SK-N-MC (cell line): Measurements from ENCODE around the gene RASSF8.

Experiments used
- DNase-seq: peaks from one replicate; pipeline ENCODE4 v3.0.0-alpha.2; 2011; ENCODE audit warnings: low read depth, low spot score
- H3K27ac ChIP-seq: fragments of 200-600 bp; sonication (generic); 2 replicates; pipeline ENCODE4 v1.5.1; 2016; ENCODE audit warnings: mixed run types
- H3K36me3 ChIP-seq: fragments of 200-600 bp; sonication (generic); 2 replicates; pipeline ENCODE4 v1.6.1; 2017; ENCODE audit warnings: antibody characterized with exemption, low read length, mixed read lengths; ENCODE audit not compliant: insufficient read depth
- H3K4me3 ChIP-seq: fragments of 200-600 bp; sonication (generic); 2 replicates; pipeline ENCODE4 v1.5.1; 2016
- H3K9ac ChIP-seq: fragments of 200-600 bp; sonication (generic); 2 replicates; pipeline ENCODE4 v1.8.0; 2017; ENCODE audit warnings: mixed run types, mixed read lengths; ENCODE audit not compliant: insufficient read length
- H3K9me3 ChIP-seq: fragments of 200-600 bp; sonication (generic); 2 replicates; pipeline ENCODE4 v1.6.1; 2017; ENCODE audit warnings: low read depth, mild to moderate bottlenecking, antibody characterized with exemption, low read length, moderate library complexity, mixed read lengths
- EZH2 ChIP-seq: fragments of 200-600 bp; sonication (generic); IDR thresholded peaks from one replicate; pipeline ENCODE4 v1.6.1; 2017; ENCODE audit warnings: antibody characterized with exemption
- FOXP2 ChIP-seq: optimal IDR thresholded peaks from 2 replicates; pipeline ENCODE3; 2011; ENCODE audit warnings: mild to moderate bottlenecking, moderate library complexity; ENCODE audit not compliant: insufficient read depth; ENCODE audit errors: extremely low read length, control extremely low read depth
- POLR2AphosphoS5 ChIP-seq: IDR thresholded peaks from 2 replicates; pipeline ENCODE4 v1.6.1; 2012; ENCODE audit warnings: mild to moderate bottlenecking, low read depth, low read length, borderline replicate concordance

The RASSF8 gene

GRCh38 chr12:25993901-25994651, 35.6 kb downstream of the RASSF8 start:
- DNase-seq: no peak
- Histone ChIP-seq H3K4me3 (no peak overlapping the region), H3K9ac (no peak overlapping the region), H3K9me3 (no peaks in the 10 kb centered on the region), H3K27ac (no peak overlapping the region), H3K36me3 (no peaks in the 10 kb centered on the region)
- TF ChIP-seq FOXP2 (no peak), POLR2AphosphoS5 (no peak), EZH2 (no peak)

GRCh38 chr12:25994901-25995625, 36.6 kb downstream of the RASSF8 start:
- DNase-seq: no peak
- H3K36me3 ChIP-seq: no peaks in the 10 kb centered on the region
- TF ChIP-seq FOXP2: no peak
- TF ChIP-seq EZH2: no peak
- TF ChIP-seq POLR2AphosphoS5: no peak
- H3K9me3 ChIP-seq: no peaks in the 10 kb centered on the region
- H3K27ac ChIP-seq: no peak overlapping the region
- H3K9ac ChIP-seq: no peak overlapping the region
- no peak overlapping the region for H3K4me3 ChIP-seq

- Histone ChIP-seq H3K9ac (no peak overlapping the region), H3K36me3 (no peaks in the 10 kb centered on the region), H3K27ac (no peak overlapping the region), H3K4me3 (no peak overlapping the region), H3K9me3 (no peaks in the 10 kb centered on the region)
- TF ChIP-seq FOXP2: no peak
- TF ChIP-seq POLR2AphosphoS5: no peak
- no peak for TF ChIP-seq EZH2
- DNase-seq: no peak
These were observed 37.4 kb downstream of the RASSF8 start for GRCh38 chr12:25995906-25996305.

GRCh38 chr12:25996677-25997076, 38.2 kb downstream of the RASSF8 start:
- Histone ChIP-seq H3K27ac (peak overlapping the region; percentile 5; the same call in 1 of the 2 replicates), H3K9ac (no peak overlapping the region)

GRCh38 chr12:25997201-25997963, 38.9 kb downstream of the RASSF8 start:
- H3K27ac ChIP-seq: peak overlapping the region; percentile 55; the same call in 1 of the 2 replicates
- DNase-seq: peak; percentile 30
- H3K9me3 ChIP-seq: no peaks in the 10 kb centered on the region
- no peak for TF ChIP-seq EZH2
- TF ChIP-seq FOXP2: no peak
- TF ChIP-seq POLR2AphosphoS5: no peak
- H3K4me3 ChIP-seq: peak overlapping the region; percentile 4
- H3K36me3 ChIP-seq: no peaks in the 10 kb centered on the region
- no peak overlapping the region for H3K9ac ChIP-seq

More at GRCh38 chr12:25996677-25997076, 38.2 kb downstream of the RASSF8 start:
- Histone ChIP-seq H3K9me3 (no peaks in the 10 kb centered on the region), H3K36me3 (no peaks in the 10 kb centered on the region), H3K4me3 (no peak overlapping the region)
- no peak for DNase-seq
- no peak for TF ChIP-seq EZH2
- no peak for TF ChIP-seq FOXP2
- TF ChIP-seq POLR2AphosphoS5: no peak

- TF ChIP-seq FOXP2 (no peak), POLR2AphosphoS5 (no peak), EZH2 (no peak)
- H3K4me3 ChIP-seq: no peak overlapping the region
- no peaks in the 10 kb centered on the region for H3K9me3 ChIP-seq
- no peak overlapping the region for H3K27ac ChIP-seq
- H3K36me3 ChIP-seq: no peaks in the 10 kb centered on the region
- no peak overlapping the region for H3K9ac ChIP-seq
- DNase-seq: no peak
These were observed 42.4 kb downstream of the RASSF8 start for GRCh38 chr12:26000898-26001297.

- TF ChIP-seq EZH2 (no peak), POLR2AphosphoS5 (no peak), FOXP2 (no peak)
- no peaks in the 10 kb centered on the region for H3K9me3 ChIP-seq
- no peaks in the 10 kb centered on the region for H3K36me3 ChIP-seq
- no peak overlapping the region for H3K27ac ChIP-seq
- H3K4me3 ChIP-seq: no peak overlapping the region
- H3K9ac ChIP-seq: no peak overlapping the region
- no peak for DNase-seq
These were observed 43.0 kb downstream of the RASSF8 start for GRCh38 chr12:26001530-26001929.

- no peaks in the 10 kb centered on the region for H3K9me3 ChIP-seq
- TF ChIP-seq FOXP2 (no peak), POLR2AphosphoS5 (no peak), EZH2 (no peak)
- no peak overlapping the region for H3K4me3 ChIP-seq
- H3K36me3 ChIP-seq: no peaks in the 10 kb centered on the region
- no peak overlapping the region for H3K9ac ChIP-seq
- no peak overlapping the region for H3K27ac ChIP-seq
- DNase-seq: no peak
These were observed 44.6 kb downstream of the RASSF8 start for GRCh38 chr12:26003065-26003464.
